GM21526 (cell line): ENCODE data around the gene TOR1AIP1.
A peak's percentile ranks its signal among the peaks of the same experiment; 100 is the strongest.
"Not testable (repeated sequence)": the region's sequence is repeated elsewhere in the genome, so short reads cannot be mapped to it uniquely, and the experiment has no call there.

ENCODE experiments used
- ATAC-seq: cut with Tn5 transposase; IDR thresholded peaks from one replicate; pipeline ENCODE4 v1.9.1; 2021; ENCODE audit warnings: moderate library complexity; ENCODE audit not compliant: unreplicated experiment, low FRiP score

Gene TOR1AIP1

GRCh38 chr1:179935909-179936496 is 53.9 kb downstream of the TOR1AIP1 start:
- ATAC-seq: no peak

GRCh38 chr1:179937668-179938254 is 55.7 kb downstream of the TOR1AIP1 start:
- ATAC-seq: no peak

GRCh38 chr1:179938752-179939151 is 56.7 kb downstream of the TOR1AIP1 start:
- ATAC-seq: no peak

- ATAC-seq: no peak
These were observed 57.9 kb downstream of the TOR1AIP1 start for GRCh38 chr1:179939941-179940340.

- no peak for ATAC-seq
These were observed 59.4 kb downstream of the TOR1AIP1 start for GRCh38 chr1:179941454-179941853.

GRCh38 chr1:179950651-179951050 is 68.6 kb downstream of the TOR1AIP1 start:
- ATAC-seq: no peak

- no peak for ATAC-seq
These were observed 69.5 kb downstream of the TOR1AIP1 start for GRCh38 chr1:179951383-179952144.

- no peak for ATAC-seq
These were observed 70.1 kb downstream of the TOR1AIP1 start for GRCh38 chr1:179952186-179952585.

- ATAC-seq: peak; percentile 14
These were observed 71.9 kb downstream of the TOR1AIP1 start for GRCh38 chr1:179953974-179954492.

- ATAC-seq: peak; percentile 92
These were observed 72.6 kb downstream of the TOR1AIP1 start, which contains the start of gene CEP350 for GRCh38 chr1:179954493-179955286. Gene CEP350, plus strand, starts transcription at chr1:179954810. Its CDS starts 31,372 bp downstream, at chr1:179986182.

- no peak for ATAC-seq
These were observed 73.2 kb downstream of the TOR1AIP1 start for GRCh38 chr1:179955287-179955680.

- no peak for ATAC-seq
These were observed 73.6 kb downstream of the TOR1AIP1 start for GRCh38 chr1:179955731-179956130.

- no peak for ATAC-seq
These were observed 76.3 kb downstream of the TOR1AIP1 start for GRCh38 chr1:179958359-179958758.

- ATAC-seq: not testable (repeated sequence)
These were observed 80.1 kb downstream of the TOR1AIP1 start for GRCh38 chr1:179962168-179962567.

GRCh38 chr1:179966551-179966950 is 84.5 kb downstream of the TOR1AIP1 start:
- no peak for ATAC-seq

- ATAC-seq: no peak
These were observed 86.4 kb downstream of the TOR1AIP1 start for GRCh38 chr1:179968284-179968993.

- ATAC-seq: no peak
These were observed 87.2 kb downstream of the TOR1AIP1 start for GRCh38 chr1:179968994-179969919.
